Epithelial cell of prostate (primary cell): Measurements from ENCODE around the gene MTCH2.
"Not testable (repeated sequence)": the region's sequence is repeated elsewhere in the genome, so short reads cannot be mapped to it uniquely, and the experiment has no call there.

Source experiments
- DNase-seq: peaks from one replicate; pipeline ENCODE4 v3.0.0-alpha.2; 2011; ENCODE audit warnings: low read depth, low spot score
- H3K27ac ChIP-seq: fragments of 450-650 bp; 2 replicates; pipeline ENCODE4 v1.5.1; 2017; ENCODE audit warnings: mild to moderate bottlenecking

The MTCH2 gene

GRCh38 chr11:47641600-47642098 is 710 bp downstream of the MTCH2 start:
- no peak for DNase-seq
- H3K27ac ChIP-seq: peak overlapping the region; percentile 80

GRCh38 chr11:47640506-47640905 is 1.9 kb downstream of the MTCH2 start:
- not testable (repeated sequence) for H3K27ac ChIP-seq, DNase-seq

- not testable (repeated sequence) for H3K27ac ChIP-seq, DNase-seq
Measured at GRCh38 chr11:47636331-47636730, 6.0 kb downstream of the MTCH2 start.

GRCh38 chr11:47631473-47631872 is 10.9 kb downstream of the MTCH2 start:
- no peak for DNase-seq
- no peak overlapping the region for H3K27ac ChIP-seq

GRCh38 chr11:47628026-47628425 is 14.3 kb downstream of the MTCH2 start:
- no peak overlapping the region for H3K27ac ChIP-seq
- DNase-seq: no peak

GRCh38 chr11:47626234-47626633 is 16.1 kb downstream of the MTCH2 start:
- no peak overlapping the region for H3K27ac ChIP-seq
- DNase-seq: no peak

GRCh38 chr11:47620836-47621378 is 21.5 kb downstream of the MTCH2 start:
- DNase-seq: no peak
- H3K27ac ChIP-seq: peak overlapping the region; percentile 43

- DNase-seq: no peak
- H3K27ac ChIP-seq: no peak overlapping the region
Measured at GRCh38 chr11:47617417-47617809, 24.9 kb downstream of the MTCH2 start.

GRCh38 chr11:47616726-47617416 is 25.5 kb downstream of the MTCH2 start:
- no peak overlapping the region for H3K27ac ChIP-seq
- no peak for DNase-seq

GRCh38 chr11:47615249-47615648 is 27.1 kb downstream of the MTCH2 start:
- no peak overlapping the region for H3K27ac ChIP-seq
- no peak for DNase-seq

GRCh38 chr11:47611348-47611794 is 31.0 kb downstream of the MTCH2 start:
- DNase-seq: no peak
- H3K27ac ChIP-seq: no peak overlapping the region

GRCh38 chr11:47609675-47610074 is 32.7 kb downstream of the MTCH2 start:
- no peak overlapping the region for H3K27ac ChIP-seq
- DNase-seq: no peak

GRCh38 chr11:47607380-47607779 is 35.0 kb downstream of the MTCH2 start:
- DNase-seq: no peak
- H3K27ac ChIP-seq: no peak overlapping the region

- no peak overlapping the region for H3K27ac ChIP-seq
Measured at GRCh38 chr11:47606731-47607130, 35.6 kb downstream of the MTCH2 start.

GRCh38 chr11:47605921-47606320 is 36.4 kb downstream of the MTCH2 start:
- no peak for DNase-seq
- no peak overlapping the region for H3K27ac ChIP-seq

More at GRCh38 chr11:47606731-47607130, 35.6 kb downstream of the MTCH2 start:
- no peak for DNase-seq

GRCh38 chr11:47603295-47603694 is 39.1 kb downstream of the MTCH2 start:
- no peak overlapping the region for H3K27ac ChIP-seq
- no peak for DNase-seq

GRCh38 chr11:47599902-47600301 is 42.5 kb downstream of the MTCH2 start:
- no peak for DNase-seq

GRCh38 chr11:47595967-47596366 is 46.4 kb downstream of the MTCH2 start:
- no peak for DNase-seq
- no peak overlapping the region for H3K27ac ChIP-seq

More at GRCh38 chr11:47599902-47600301, 42.5 kb downstream of the MTCH2 start:
- no peak overlapping the region for H3K27ac ChIP-seq

GRCh38 chr11:47595029-47595428 is 47.3 kb downstream of the MTCH2 start:
- no peak for DNase-seq
- H3K27ac ChIP-seq: no peak overlapping the region

GRCh38 chr11:47593934-47594855 is 48.2 kb downstream of the MTCH2 start, which contains the start of gene C1QTNF4:
TSS of gene C1QTNF4 (minus strand) at chr11:47594411. CDS start at chr11:47590810, 3,601 bp downstream.
- no peak within 1 kb of the TSS for H3K27ac ChIP-seq

GRCh38 chr11:47593492-47593933 is 48.8 kb downstream of the MTCH2 start:
- no peak overlapping the region for H3K27ac ChIP-seq
- DNase-seq: no peak

More at GRCh38 chr11:47593934-47594855, 48.2 kb downstream of the MTCH2 start, which contains the start of gene C1QTNF4:
- DNase-seq: no peak
